HG02938 (cell line): Measurements from ENCODE around the gene C9orf40.

Experiments
- ATAC-seq: cut with Tn5 transposase; IDR thresholded peaks from one replicate; pipeline ENCODE4 v1.9.1; 2021; ENCODE audit warnings: mild to moderate bottlenecking, moderate library complexity; ENCODE audit not compliant: unreplicated experiment

Gene C9orf40

GRCh38 chr9:74942801-74943200 lies 9.9 kb downstream of the C9orf40 start:
- no peak for ATAC-seq

- no peak for ATAC-seq
Observed at GRCh38 chr9:74940600-74940999, 12.1 kb downstream of the C9orf40 start.

- no peak for ATAC-seq
Observed at GRCh38 chr9:74935008-74935407, 17.7 kb downstream of the C9orf40 start.

- no peak for ATAC-seq
Observed at GRCh38 chr9:74921737-74922136, 31.0 kb downstream of the C9orf40 start.

GRCh38 chr9:74920944-74921626 lies 31.6 kb downstream of the C9orf40 start:
- ATAC-seq: no peak

GRCh38 chr9:74910036-74910435 lies 42.7 kb downstream of the C9orf40 start:
- ATAC-seq: no peak

GRCh38 chr9:74908665-74909064 lies 44.0 kb downstream of the C9orf40 start:
- no peak for ATAC-seq

- no peak for ATAC-seq
Observed at GRCh38 chr9:74907085-74907484, 45.6 kb downstream of the C9orf40 start.

GRCh38 chr9:74901001-74901400 lies 51.7 kb downstream of the C9orf40 start:
- ATAC-seq: no peak
